ENCODE data around the gene G2E3. TPM values are rescaled to one million over a fixed set of nuclear protein-coding genes. Genes with fewer than 3 reads are reported as not detected.

The G2E3 gene
- total RNA-seq, 1 donor from 2014 or later, result 135 TPM

DNA sequence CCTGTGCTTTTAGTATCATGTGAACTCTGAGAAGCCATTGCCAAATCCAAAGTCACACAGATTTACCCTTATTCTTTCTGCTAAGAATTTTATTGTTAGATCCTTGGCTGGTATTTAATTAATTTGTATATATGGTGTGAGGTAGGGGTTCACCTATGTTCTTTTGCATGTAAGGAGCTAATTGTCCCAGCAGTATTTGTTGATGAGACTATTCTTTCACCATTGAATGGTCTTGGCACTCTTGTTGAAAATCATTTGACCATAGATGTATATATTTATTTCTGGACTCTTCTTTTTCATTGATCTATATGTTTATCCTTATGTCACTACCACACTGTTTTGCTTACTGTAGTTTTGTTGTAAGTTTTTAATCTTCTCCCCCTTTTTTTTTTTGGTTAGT lies 26.2 kb downstream of the G2E3 start:
- no peak overlapping the region for H3K27ac ChIP-seq
- no peak overlapping the region for H3K4me3 Mint-ChIP-seq

DNA sequence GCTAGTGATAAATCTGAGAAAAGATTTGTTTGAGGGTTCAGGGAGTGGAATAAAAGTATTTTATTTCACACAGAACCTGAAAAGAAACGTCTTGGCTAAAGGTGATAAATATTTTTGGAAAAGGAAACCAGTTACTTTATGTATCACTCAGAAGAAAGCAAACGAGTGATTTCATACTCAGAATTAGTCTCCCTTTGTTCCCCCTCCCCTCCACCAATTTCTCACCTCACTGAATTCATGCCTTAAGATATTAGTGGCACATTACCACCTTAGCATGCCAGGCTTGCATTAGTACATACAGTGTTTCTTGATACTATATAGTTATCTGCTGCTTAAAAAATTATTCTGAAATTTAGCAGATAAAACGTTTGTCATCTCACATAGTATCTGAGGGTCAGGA lies 28.2 kb downstream of the G2E3 start:
- Histone ChIP-seq H3K4me1 (no peaks in the 10 kb centered on the region), H3F3A (ENCODE audit: low read depth) (no peaks in the 10 kb centered on the region), H3K27ac (no peak overlapping the region), H3K4me3 (no peak overlapping the region), H3K9me3 (ENCODE audit: low read depth) (peaks cover 7% of the 10 kb centered on the region), H3K9ac (no peak overlapping the region), H2AFZ (replicated peaks) (no peak overlapping the region), H4K20me1 (ENCODE audit: low read depth) (peaks cover 23% of the 10 kb centered on the region), H3K36me3 (peaks cover 34% of the 10 kb centered on the region), H3K27me3 (no peaks in the 10 kb centered on the region), H3K4me2 (no peak overlapping the region), H3K79me2 (ENCODE audit: low read depth) (peaks cover 99% of the 10 kb centered on the region)
- H3K4me1 Mint-ChIP-seq, result no peaks in the 10 kb centered on the region
- no peak overlapping the region for H3K4me3 Mint-ChIP-seq
- H3K36me3 Mint-ChIP-seq, result peaks cover 51% of the 10 kb centered on the region
- H3K27me3 Mint-ChIP-seq (ENCODE audit: insufficient read depth, low read depth), result peaks cover 2% of the 10 kb centered on the region
- TF ChIP-seq EZH2 (IDR thresholded peaks at IDR 0.05) (no peak), EZH2phosphoT487 (IDR thresholded peaks at IDR 0.05) (no peak)
- TF ChIP-seq, protein P1, sequence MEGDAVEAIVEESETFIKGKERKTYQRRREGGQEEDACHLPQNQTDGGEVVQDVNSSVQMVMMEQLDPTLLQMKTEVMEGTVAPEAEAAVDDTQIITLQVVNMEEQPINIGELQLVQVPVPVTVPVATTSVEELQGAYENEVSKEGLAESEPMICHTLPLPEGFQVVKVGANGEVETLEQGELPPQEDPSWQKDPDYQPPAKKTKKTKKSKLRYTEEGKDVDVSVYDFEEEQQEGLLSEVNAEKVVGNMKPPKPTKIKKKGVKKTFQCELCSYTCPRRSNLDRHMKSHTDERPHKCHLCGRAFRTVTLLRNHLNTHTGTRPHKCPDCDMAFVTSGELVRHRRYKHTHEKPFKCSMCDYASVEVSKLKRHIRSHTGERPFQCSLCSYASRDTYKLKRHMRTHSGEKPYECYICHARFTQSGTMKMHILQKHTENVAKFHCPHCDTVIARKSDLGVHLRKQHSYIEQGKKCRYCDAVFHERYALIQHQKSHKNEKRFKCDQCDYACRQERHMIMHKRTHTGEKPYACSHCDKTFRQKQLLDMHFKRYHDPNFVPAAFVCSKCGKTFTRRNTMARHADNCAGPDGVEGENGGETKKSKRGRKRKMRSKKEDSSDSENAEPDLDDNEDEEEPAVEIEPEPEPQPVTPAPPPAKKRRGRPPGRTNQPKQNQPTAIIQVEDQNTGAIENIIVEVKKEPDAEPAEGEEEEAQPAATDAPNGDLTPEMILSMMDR (IDR thresholded peaks at IDR 0.05), result no peak
- H3K9me3 Mint-ChIP-seq, result peaks cover 37% of the 10 kb centered on the region
- no peak overlapping the region for H3K27ac Mint-ChIP-seq
- DNase-seq (ENCODE audit: low spot score), result no peak

More for the DNA sequence above, 26.2 kb downstream of the G2E3 start:
- Histone ChIP-seq H3K4me2 (no peak overlapping the region), H3K4me1 (no peaks in the 10 kb centered on the region), H2AFZ (replicated peaks) (no peak overlapping the region), H3K9ac (no peak overlapping the region), H3K27me3 (no peaks in the 10 kb centered on the region), H3K9me3 (ENCODE audit: low read depth) (peaks cover 7% of the 10 kb centered on the region), H3F3A (ENCODE audit: low read depth) (no peaks in the 10 kb centered on the region), H4K20me1 (ENCODE audit: low read depth) (peaks cover 32% of the 10 kb centered on the region), H3K36me3 (peaks cover 27% of the 10 kb centered on the region), H3K4me3 (no peak overlapping the region), H3K79me2 (ENCODE audit: low read depth) (peaks cover 100% of the 10 kb centered on the region)
- TF ChIP-seq, protein P1 (IDR thresholded peaks at IDR 0.05), result no peak
- TF ChIP-seq EZH2phosphoT487 (IDR thresholded peaks at IDR 0.05) (no peak), EZH2 (IDR thresholded peaks at IDR 0.05) (no peak)
- peaks cover 60% of the 10 kb centered on the region for H3K36me3 Mint-ChIP-seq
- H3K9me3 Mint-ChIP-seq, result peaks cover 47% of the 10 kb centered on the region
- DNase-seq (ENCODE audit: low spot score), result no peak
- H3K4me1 Mint-ChIP-seq, result no peaks in the 10 kb centered on the region
- H3K27ac Mint-ChIP-seq, result no peak overlapping the region
- peaks cover 2% of the 10 kb centered on the region for H3K27me3 Mint-ChIP-seq (ENCODE audit: insufficient read depth, low read depth)

DNA sequence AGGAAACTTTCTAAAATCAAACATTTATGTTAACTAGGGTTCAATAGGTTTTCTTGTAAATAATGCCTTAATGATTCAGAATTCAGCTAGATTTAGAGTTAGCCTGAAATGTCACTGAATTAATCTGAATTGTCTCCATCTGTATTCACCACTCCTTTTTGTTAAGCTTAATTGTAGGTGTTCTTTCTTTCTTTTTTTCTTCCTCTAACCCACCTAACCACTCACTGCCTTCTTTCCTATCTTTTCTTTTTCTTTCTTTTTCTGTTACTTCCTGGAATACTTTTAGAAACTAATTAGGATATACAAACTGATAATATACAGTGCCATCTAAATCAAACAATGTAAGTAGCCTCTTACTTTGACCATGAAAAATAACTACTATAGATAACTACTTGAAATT lies 29.9 kb downstream of the G2E3 start:
- peaks cover 40% of the 10 kb centered on the region for H3K36me3 Mint-ChIP-seq

More for the DNA sequence above, 29.9 kb downstream of the G2E3 start:
- Histone ChIP-seq H4K20me1 (ENCODE audit: low read depth) (peaks cover 23% of the 10 kb centered on the region), H3K9me3 (ENCODE audit: low read depth) (peaks cover 6% of the 10 kb centered on the region), H3F3A (ENCODE audit: low read depth) (no peaks in the 10 kb centered on the region), H3K9ac (no peak overlapping the region), H3K36me3 (peaks cover 41% of the 10 kb centered on the region), H3K4me3 (no peak overlapping the region), H3K79me2 (ENCODE audit: low read depth) (peaks cover 98% of the 10 kb centered on the region), H3K27me3 (no peaks in the 10 kb centered on the region), H2AFZ (replicated peaks) (no peak overlapping the region), H3K27ac (no peak overlapping the region), H3K4me2 (no peak overlapping the region), H3K4me1 (no peaks in the 10 kb centered on the region)
- TF ChIP-seq EZH2phosphoT487 (IDR thresholded peaks at IDR 0.05) (no peak), EZH2 (IDR thresholded peaks at IDR 0.05) (no peak)
- TF ChIP-seq, protein P1 (IDR thresholded peaks at IDR 0.05), result no peak
- Mint-ChIP-seq H3K9me3 (peaks cover 22% of the 10 kb centered on the region), H3K4me3 (no peak overlapping the region), H3K4me1 (no peaks in the 10 kb centered on the region), H3K27ac (no peak overlapping the region), H3K27me3 (ENCODE audit: insufficient read depth, low read depth) (no peaks in the 10 kb centered on the region)
- DNase-seq (ENCODE audit: low spot score), result no peak

Measured in neural progenitor cell (in vitro differentiated cells).